Smooth muscle cell (in vitro differentiated cells): ENCODE results near the gene PAM. TPM values are rescaled to one million over a fixed set of nuclear protein-coding genes. Genes with fewer than 3 reads are reported as not detected.

ENCODE experiments used
- DNase-seq: peaks from one replicate; lab custom pipeline; 2025; ENCODE audit not compliant: unreplicated experiment; lab: John Stamatoyannopoulos, UW
- H2AFZ ChIP-seq: fragments of 200-600 bp; sonication (generic); 2 replicates; pipeline ENCODE4 v1.6.0; 2016; ENCODE audit warnings: antibody characterized with exemption, low read depth, mild to moderate bottlenecking
- H3F3A ChIP-seq: fragments of 200-600 bp; sonication (generic); 2 replicates; pipeline ENCODE4 v1.6.0; 2017; ENCODE audit warnings: antibody characterized with exemption, low read depth
- H3K27ac ChIP-seq: fragments of 200-600 bp; sonication (generic); 2 replicates; pipeline ENCODE4 v1.5.1; 2016; ENCODE audit warnings: low read depth, mild to moderate bottlenecking
- H3K27me3 ChIP-seq: fragments of 200-600 bp; sonication (generic); 2 replicates; pipeline ENCODE4 v1.6.1; 2016; ENCODE audit warnings: low read depth, mild to moderate bottlenecking
- H3K36me3 ChIP-seq: fragments of 200-600 bp; sonication (generic); 2 replicates; pipeline ENCODE4 v1.5.1; 2016; ENCODE audit warnings: low read depth
- H3K4me1 ChIP-seq: fragments of 200-600 bp; sonication (generic); 2 replicates; pipeline ENCODE4 v1.5.1; 2016; ENCODE audit warnings: low read depth
- H3K4me2 ChIP-seq: fragments of 200-600 bp; sonication (generic); 2 replicates; pipeline ENCODE4 v1.6.0; 2016; ENCODE audit warnings: mild to moderate bottlenecking
- H3K4me3 ChIP-seq: fragments of 200-600 bp; sonication (generic); 2 replicates; pipeline ENCODE4 v1.5.1; 2016; ENCODE audit warnings: mild to moderate bottlenecking
- H3K79me2 ChIP-seq: fragments of 200-600 bp; sonication (generic); 2 replicates; pipeline ENCODE4 v1.6.0; 2016; ENCODE audit warnings: low read depth, mild to moderate bottlenecking
- H3K9ac ChIP-seq: fragments of 200-600 bp; sonication (generic); 2 replicates; pipeline ENCODE4 v1.6.0; 2016; ENCODE audit warnings: low read depth
- H3K9me3 ChIP-seq: fragments of 200-600 bp; sonication (generic); replicated peaks from 2 replicates; pipeline ENCODE4 v1.5.1; 2016; ENCODE audit warnings: low read depth
- H4K20me1 ChIP-seq: fragments of 200-600 bp; sonication (generic); 2 replicates; pipeline ENCODE4 v1.6.0; 2016; ENCODE audit warnings: low read depth
- WGBS: methylation state at CpG from one replicate; pipeline ENCODE4 v1.1.7; 2016; ENCODE audit warnings: low lambda C conversion rate; 5-methylcytosine and 5-hydroxymethylcytosine counted together
- polyA plus RNA-seq: library from polyadenylated mRNA; unstranded; fragments of >200 nt; fragmentation: Nextera tagmentation; extraction: Ambion mirVana; gene quantifications from 2 replicates; pipeline ENCODE4 v1.2.1, GENCODE V29; 2016
- total RNA-seq: library from RNA; depleted of rRNA; stranded (reverse); fragments of >200 nt; gene quantifications from 2 replicates; pipeline ENCODE4 v1.2.3, GENCODE V29; 2014
- TF ChIP-seq, protein P1 (sequence below): fragments of 200-600 bp; sonication (generic); IDR thresholded peaks from 2 replicates; pipeline ENCODE4 v1.5.1; 2017; ENCODE audit warnings: borderline replicate concordance, mild to moderate bottlenecking, antibody characterized with exemption; ENCODE audit not compliant: insufficient read depth, poor library complexity, severe bottlenecking

The PAM gene
- total and polyA plus RNA-seq, 2 experiments from 2014 or later = 117 to 155 TPM

DNA sequence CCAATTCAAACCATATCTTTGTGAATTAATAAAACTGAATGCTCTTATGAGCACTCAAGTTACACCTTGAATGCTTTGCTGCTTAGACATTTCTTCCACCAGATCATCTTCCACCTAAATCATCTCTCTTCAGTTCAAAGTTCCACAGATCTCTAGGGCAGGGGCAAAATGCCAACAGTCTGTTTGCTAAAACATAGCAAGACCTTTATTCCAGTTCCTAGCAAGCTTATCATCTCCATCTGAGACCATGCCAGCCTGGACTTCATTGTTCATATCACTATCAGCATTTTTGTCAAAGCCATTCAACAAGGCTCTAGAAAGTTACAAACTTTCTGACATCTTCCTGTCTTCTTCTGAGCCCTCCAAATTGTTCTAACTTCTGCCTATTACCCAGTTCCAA is 245.0 kb downstream of the PAM start:
- H3K27ac ChIP-seq = no peak overlapping the region
- no peaks in the 10 kb centered on the region for H3K79me2 ChIP-seq
- no peaks in the 10 kb centered on the region for H3K27me3 ChIP-seq
- no peaks in the 10 kb centered on the region for H3K4me1 ChIP-seq
- no peak overlapping the region for H3K4me2 ChIP-seq
- H3K9ac ChIP-seq = no peak overlapping the region
- no peaks in the 10 kb centered on the region for H3K9me3 ChIP-seq
- TF ChIP-seq, protein P1, sequence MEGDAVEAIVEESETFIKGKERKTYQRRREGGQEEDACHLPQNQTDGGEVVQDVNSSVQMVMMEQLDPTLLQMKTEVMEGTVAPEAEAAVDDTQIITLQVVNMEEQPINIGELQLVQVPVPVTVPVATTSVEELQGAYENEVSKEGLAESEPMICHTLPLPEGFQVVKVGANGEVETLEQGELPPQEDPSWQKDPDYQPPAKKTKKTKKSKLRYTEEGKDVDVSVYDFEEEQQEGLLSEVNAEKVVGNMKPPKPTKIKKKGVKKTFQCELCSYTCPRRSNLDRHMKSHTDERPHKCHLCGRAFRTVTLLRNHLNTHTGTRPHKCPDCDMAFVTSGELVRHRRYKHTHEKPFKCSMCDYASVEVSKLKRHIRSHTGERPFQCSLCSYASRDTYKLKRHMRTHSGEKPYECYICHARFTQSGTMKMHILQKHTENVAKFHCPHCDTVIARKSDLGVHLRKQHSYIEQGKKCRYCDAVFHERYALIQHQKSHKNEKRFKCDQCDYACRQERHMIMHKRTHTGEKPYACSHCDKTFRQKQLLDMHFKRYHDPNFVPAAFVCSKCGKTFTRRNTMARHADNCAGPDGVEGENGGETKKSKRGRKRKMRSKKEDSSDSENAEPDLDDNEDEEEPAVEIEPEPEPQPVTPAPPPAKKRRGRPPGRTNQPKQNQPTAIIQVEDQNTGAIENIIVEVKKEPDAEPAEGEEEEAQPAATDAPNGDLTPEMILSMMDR = no peak
- H3F3A ChIP-seq = no peaks in the 10 kb centered on the region
- H2AFZ ChIP-seq = no peak overlapping the region
- no peak overlapping the region for H3K4me3 ChIP-seq
- no peaks in the 10 kb centered on the region for H4K20me1 ChIP-seq
- no peaks in the 10 kb centered on the region for H3K36me3 ChIP-seq
- no peak for DNase-seq

DNA sequence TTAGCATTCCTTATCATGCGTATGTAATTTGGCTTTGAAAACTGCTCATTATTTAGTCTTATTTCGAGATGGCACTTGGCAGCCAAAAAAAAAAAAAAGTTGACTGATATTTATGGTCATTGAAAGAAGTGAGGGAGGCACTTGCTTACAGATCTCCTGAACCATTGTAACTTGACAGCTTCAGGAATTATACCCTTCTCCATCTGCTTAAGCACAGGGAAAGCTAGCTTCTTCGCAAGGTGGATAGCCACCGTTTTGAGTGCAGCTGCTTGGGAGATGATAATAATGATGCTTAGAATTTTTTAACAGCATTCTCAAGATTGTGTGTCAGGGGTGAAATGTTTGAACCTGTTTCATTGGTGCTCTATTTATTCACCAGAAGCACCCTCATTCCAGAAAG is 248.8 kb downstream of the PAM start:
- H2AFZ ChIP-seq = no peak overlapping the region
- H3F3A ChIP-seq = no peaks in the 10 kb centered on the region
- no peaks in the 10 kb centered on the region for H3K27me3 ChIP-seq
- no peak for DNase-seq
- H4K20me1 ChIP-seq = no peaks in the 10 kb centered on the region
- H3K4me2 ChIP-seq = no peak overlapping the region
- no peaks in the 10 kb centered on the region for H3K36me3 ChIP-seq
- TF ChIP-seq, protein P1 = no peak
- no peaks in the 10 kb centered on the region for H3K9me3 ChIP-seq
- H3K79me2 ChIP-seq = no peaks in the 10 kb centered on the region
- no peak overlapping the region for H3K27ac ChIP-seq
- H3K4me3 ChIP-seq = no peak overlapping the region
- H3K4me1 ChIP-seq = no peaks in the 10 kb centered on the region
- no peak overlapping the region for H3K9ac ChIP-seq
- WGBS = 93% methylated on average over 4 of the region's 4 CpGs

DNA sequence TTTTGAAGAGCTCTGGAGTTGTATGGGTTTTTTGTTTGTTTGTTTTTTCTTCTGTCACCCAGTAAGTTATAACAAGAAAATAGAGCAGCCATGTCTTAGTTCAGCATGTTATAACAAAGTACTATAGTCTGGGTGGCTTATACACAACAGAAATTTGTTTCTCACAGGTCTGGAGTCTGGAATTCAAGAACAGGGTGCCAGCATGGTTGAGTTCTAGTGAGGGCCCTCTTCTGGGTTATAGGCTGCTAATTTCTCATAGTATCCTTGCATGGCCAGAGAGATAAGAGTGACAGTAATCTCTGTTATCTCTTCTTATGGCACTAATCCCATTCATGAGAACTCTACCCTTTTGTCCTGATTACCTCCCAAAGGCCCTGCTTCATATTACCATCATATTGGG is 250.2 kb downstream of the PAM start:
- no peak for DNase-seq
- no peaks in the 10 kb centered on the region for H3K4me1 ChIP-seq
- H2AFZ ChIP-seq = no peak overlapping the region
- no peak overlapping the region for H3K27ac ChIP-seq
- H3K36me3 ChIP-seq = no peaks in the 10 kb centered on the region
- H3F3A ChIP-seq = peaks cover 4% of the 10 kb centered on the region
- no peaks in the 10 kb centered on the region for H4K20me1 ChIP-seq
- no peak overlapping the region for H3K4me2 ChIP-seq
- H3K79me2 ChIP-seq = no peaks in the 10 kb centered on the region
- no peak overlapping the region for H3K9ac ChIP-seq
- no peaks in the 10 kb centered on the region for H3K27me3 ChIP-seq
- H3K4me3 ChIP-seq = no peak overlapping the region
- TF ChIP-seq, protein P1 = no peak
- no peaks in the 10 kb centered on the region for H3K9me3 ChIP-seq

DNA sequence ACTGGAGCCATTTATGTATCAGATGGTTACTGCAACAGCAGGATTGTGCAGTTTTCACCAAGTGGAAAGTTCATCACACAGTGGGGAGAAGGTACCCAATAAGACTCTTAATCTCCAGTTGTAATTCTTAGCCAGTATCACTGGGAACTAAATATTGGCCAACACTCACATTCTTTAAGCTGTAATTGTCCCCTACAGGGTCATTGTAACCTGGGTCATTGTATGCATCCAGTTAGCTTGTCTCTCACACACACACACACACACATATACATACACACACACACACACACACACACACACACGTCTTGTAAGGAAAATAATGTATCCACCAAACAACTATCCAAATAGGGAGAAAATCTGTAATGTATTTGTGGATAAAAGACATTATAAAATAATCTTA is 251.8 kb downstream of the PAM start:
- Histone ChIP-seq H2AFZ (no peak overlapping the region), H3K79me2 (no peaks in the 10 kb centered on the region), H3K27me3 (no peaks in the 10 kb centered on the region), H3K27ac (no peak overlapping the region), H3K9ac (no peak overlapping the region), H3F3A (peaks cover 4% of the 10 kb centered on the region), H3K4me3 (no peak overlapping the region), H3K9me3 (no peaks in the 10 kb centered on the region), H3K4me2 (no peak overlapping the region), H3K4me1 (no peaks in the 10 kb centered on the region), H4K20me1 (no peaks in the 10 kb centered on the region), H3K36me3 (no peaks in the 10 kb centered on the region)
- 80% methylated on average over 1 of the region's 1 CpG for WGBS
- DNase-seq = no peak
- TF ChIP-seq, protein P1 = no peak
